HepG2 (cell line): ENCODE measurements around the gene ATG4B. TPM values are rescaled to one million over a fixed set of nuclear protein-coding genes. Genes with fewer than 3 reads are reported as not detected.

Experiments
- DMAP1 ChIP-seq: IDR thresholded peaks from 2 replicates; pipeline ENCODE4 v1.6.1; 2016
- FOSL1 ChIP-seq: sonication (generic); formaldehyde crosslinking; IDR thresholded peaks from 2 replicates; pipeline ENCODE4 v1.9.0; 2021; ENCODE audit warnings: missing genetic modification reagents, borderline replicate concordance
- IRX3 ChIP-seq: sonication (generic); formaldehyde crosslinking; IDR thresholded peaks from 2 replicates; pipeline ENCODE4 v1.8.1; 2023; ENCODE audit warnings: mild to moderate bottlenecking, low read depth, missing genetic modification reagents, borderline replicate concordance
- MXD1 ChIP-seq: sonication (generic); formaldehyde crosslinking; IDR thresholded peaks from 2 replicates; pipeline ENCODE4 v1.4.0; 2020; ENCODE audit warnings: mild to moderate bottlenecking, missing genetic modification reagents
- MYPOP ChIP-seq: sonication (generic); formaldehyde crosslinking; IDR thresholded peaks from 2 replicates; pipeline ENCODE4 v1.8.1; 2023; ENCODE audit warnings: mild to moderate bottlenecking, moderate library complexity, missing genetic modification reagents
- NFYC ChIP-seq: IDR thresholded peaks from 2 replicates; pipeline ENCODE4 v1.6.1; 2016; ENCODE audit warnings: missing genetic modification reagents, missing compliant biosample characterization
- NR2C2 ChIP-seq: sonication (generic); formaldehyde crosslinking; IDR thresholded peaks from 2 replicates; pipeline ENCODE4 v1.4.0; 2020; ENCODE audit warnings: missing genetic modification reagents, mild to moderate bottlenecking, moderate library complexity, borderline replicate concordance
- NRL ChIP-seq: sonication (generic); formaldehyde crosslinking; IDR thresholded peaks from 2 replicates; pipeline ENCODE4 v1.5.0; 2020; ENCODE audit warnings: missing genetic modification reagents, mild to moderate bottlenecking, moderate library complexity, borderline replicate concordance
- PAXIP1 ChIP-seq: sonication (generic); formaldehyde crosslinking; conservative IDR thresholded peaks from 2 replicates; pipeline ENCODE4 v1.4.0; 2020; ENCODE audit warnings: mild to moderate bottlenecking, missing genetic modification reagents, moderate library complexity
- RBAK ChIP-seq: sonication (generic); formaldehyde crosslinking; IDR thresholded peaks from 2 replicates; pipeline ENCODE4 v1.5.1; 2020; ENCODE audit warnings: mild to moderate bottlenecking, missing genetic modification reagents
- SKIL ChIP-seq: sonication (generic); formaldehyde crosslinking; IDR thresholded peaks from 2 replicates; pipeline ENCODE4 v1.8.0; 2022; ENCODE audit warnings: missing genetic modification reagents, mild to moderate bottlenecking, moderate library complexity, borderline replicate concordance
- TFAP4 ChIP-seq: sonication (generic); IDR thresholded peaks from 2 replicates; pipeline ENCODE4 v1.6.1; 2016; ENCODE audit warnings: low read depth, borderline replicate concordance
- THAP8 ChIP-seq: sonication (generic); formaldehyde crosslinking; IDR thresholded peaks from 2 replicates; pipeline ENCODE4 v1.5.1; 2020; ENCODE audit warnings: missing genetic modification reagents, mild to moderate bottlenecking, borderline replicate concordance
- U2AF2 ChIP-seq: fragments of 200-400 bp; formaldehyde crosslinking; IDR thresholded peaks from 2 replicates; pipeline ENCODE4 v1.6.1; 2017; ENCODE audit warnings: low read depth, mild to moderate bottlenecking, low read length
- ZFP91 ChIP-seq: sonication (generic); formaldehyde crosslinking; IDR thresholded peaks from 2 replicates; pipeline ENCODE4 v1.9.0; 2022; ENCODE audit warnings: missing genetic modification reagents, mild to moderate bottlenecking, borderline replicate concordance
- ZNF441 ChIP-seq: sonication (generic); formaldehyde crosslinking; IDR thresholded peaks from 2 replicates; pipeline ENCODE4 v1.7.0; 2021; ENCODE audit warnings: missing genetic modification reagents, borderline replicate concordance
- ZNF552 ChIP-seq: sonication (generic); formaldehyde crosslinking; IDR thresholded peaks from 2 replicates; pipeline ENCODE4 v1.9.0; 2022; ENCODE audit warnings: missing genetic modification reagents, mild to moderate bottlenecking, borderline replicate concordance
- ZNF558 ChIP-seq: sonication (generic); formaldehyde crosslinking; IDR thresholded peaks from 2 replicates; pipeline ENCODE4 v1.9.0; 2022; ENCODE audit warnings: mild to moderate bottlenecking, missing genetic modification reagents, borderline replicate concordance
- ZNF670 ChIP-seq: sonication (generic); formaldehyde crosslinking; IDR thresholded peaks from 2 replicates; pipeline ENCODE4 v1.8.0; 2022; ENCODE audit warnings: mild to moderate bottlenecking, missing genetic modification reagents, borderline replicate concordance
- polyA plus RNA-seq, 8 experiments: library from polyadenylated mRNA; depleted of rRNA in 3 of 8; stranded (reverse) in 7 of 8; unstranded in 1 of 8; fragments of >200 nt; fragmentation: Illumina TruSeq in 4 of 8; extraction: Trizol in 4 of 8; gene quantifications; 2 replicates each; pipeline versions ENCODE4 v1.2.1 to v1.2.3, GENCODE V29; 2011 to 2016; ENCODE audit warnings: low read depth in 4 of 8, missing spikeins in 1 of 8, mixed read lengths in 1 of 8; ENCODE audit not compliant: insufficient read depth in 1 of 8
- total RNA-seq, 5 experiments: library from RNA; depleted of rRNA; stranded (reverse); fragments of >200 nt; fragmentation: Illumina TruSeq; extraction: Trizol; gene quantifications; 2 replicates each; pipeline ENCODE4 v1.2.3, GENCODE V29; 2016; ENCODE audit warnings: low read depth in 1 of 5

The ATG4B gene
- total and polyA plus RNA-seq, 2 of the 13 experiments (the other 11 are each of a cell fraction or from before 2014, with no cell fraction given) = 95.5 to 239 TPM

- TF ChIP-seq PAXIP1 (no peak), U2AF2 (no peak), ZNF441 (CRISPR knock-in tag) (no peak), NFYC (CRISPR knock-in tag) (no peak), ZFP91 (0 out of 2 replicates have a peak, but pooled peaks have one; percentile 14), THAP8 (CRISPR knock-in tag) (no peak), ZNF558 (CRISPR knock-in tag) (no peak), MXD1 (CRISPR knock-in tag) (0 out of 2 replicates have a peak, but pooled peaks have one; percentile 32), MYPOP (CRISPR knock-in tag) (no peak), NRL (CRISPR knock-in tag) (0 out of 2 replicates have a peak, but pooled peaks have one; percentile 6), ZNF552 (no peak), NR2C2 (CRISPR knock-in tag) (no peak), IRX3 (CRISPR knock-in tag) (no peak), TFAP4 (no peak), SKIL (CRISPR knock-in tag) (no peak), ZNF670 (CRISPR knock-in tag) (no peak), DMAP1 (CRISPR knock-in tag) (no peak), RBAK (CRISPR knock-in tag) (no peak), FOSL1 (CRISPR knock-in tag) (no peak)
Observed at GRCh38 chr2:241675885-241676284, 38.4 kb downstream of the ATG4B start (continued).
